ENCODE results near the gene TFDP1. TPM values are rescaled to one million over a fixed set of nuclear protein-coding genes. Genes with fewer than 3 reads are reported as not detected.

The TFDP1 gene
- total RNA-seq, 1 donor from 2014 or later = 49.4 TPM

GRCh38 chr13:113668491-113668971, 84.0 kb downstream of the TFDP1 start:
- no peak for DNase-seq (ENCODE audit: low read depth)
- FAIRE-seq = no peak
- H3K27ac Mint-ChIP-seq (ENCODE audit: unreplicated experiment) = no peak overlapping the region
- H3K36me3 ChIP-seq (ENCODE audit: insufficient read depth, low read length) = no peaks in the 10 kb centered on the region
- no peak overlapping the region for H2AFZ ChIP-seq (ENCODE audit: low read depth, low read length)
- H3K36me3 Mint-ChIP-seq (ENCODE audit: low read depth, unreplicated experiment) = no peaks in the 10 kb centered on the region
- no peak overlapping the region for H3K4me3 Mint-ChIP-seq (ENCODE audit: unreplicated experiment)
- no peak overlapping the region for H3K4me2 ChIP-seq (ENCODE audit: low read length)
- H3K27me3 Mint-ChIP-seq (ENCODE audit: low read depth, unreplicated experiment) = peaks cover 25% of the 10 kb centered on the region
- no peak overlapping the region for H3K27ac ChIP-seq (ENCODE audit: low read depth, low read length)
- H4K20me1 ChIP-seq (ENCODE audit: insufficient read depth, low read length) = peaks cover 10% of the 10 kb centered on the region
- no peaks in the 10 kb centered on the region for H3K9me3 ChIP-seq (ENCODE audit: insufficient read depth, low read depth, low read length)
- no peak for TF ChIP-seq EZH2 (IDR thresholded peaks at IDR 0.05; ENCODE audit: insufficient read depth, low read length)
- TF ChIP-seq, protein P1, sequence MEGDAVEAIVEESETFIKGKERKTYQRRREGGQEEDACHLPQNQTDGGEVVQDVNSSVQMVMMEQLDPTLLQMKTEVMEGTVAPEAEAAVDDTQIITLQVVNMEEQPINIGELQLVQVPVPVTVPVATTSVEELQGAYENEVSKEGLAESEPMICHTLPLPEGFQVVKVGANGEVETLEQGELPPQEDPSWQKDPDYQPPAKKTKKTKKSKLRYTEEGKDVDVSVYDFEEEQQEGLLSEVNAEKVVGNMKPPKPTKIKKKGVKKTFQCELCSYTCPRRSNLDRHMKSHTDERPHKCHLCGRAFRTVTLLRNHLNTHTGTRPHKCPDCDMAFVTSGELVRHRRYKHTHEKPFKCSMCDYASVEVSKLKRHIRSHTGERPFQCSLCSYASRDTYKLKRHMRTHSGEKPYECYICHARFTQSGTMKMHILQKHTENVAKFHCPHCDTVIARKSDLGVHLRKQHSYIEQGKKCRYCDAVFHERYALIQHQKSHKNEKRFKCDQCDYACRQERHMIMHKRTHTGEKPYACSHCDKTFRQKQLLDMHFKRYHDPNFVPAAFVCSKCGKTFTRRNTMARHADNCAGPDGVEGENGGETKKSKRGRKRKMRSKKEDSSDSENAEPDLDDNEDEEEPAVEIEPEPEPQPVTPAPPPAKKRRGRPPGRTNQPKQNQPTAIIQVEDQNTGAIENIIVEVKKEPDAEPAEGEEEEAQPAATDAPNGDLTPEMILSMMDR (IDR thresholded peaks at IDR 0.05; ENCODE audit: insufficient read depth, low read depth, low read length) = no peak
- no peak overlapping the region for H3K9ac ChIP-seq (ENCODE audit: low read length)
- no peaks in the 10 kb centered on the region for H3K9me3 Mint-ChIP-seq (ENCODE audit: unreplicated experiment)
- H3K27me3 ChIP-seq (ENCODE audit: insufficient read depth, low read length) = peaks cover 9% of the 10 kb centered on the region
- H3K4me3 ChIP-seq (ENCODE audit: insufficient read depth, low read depth, low read length) = no peak overlapping the region
- no peaks in the 10 kb centered on the region for H3K79me2 ChIP-seq (ENCODE audit: insufficient read depth, low read length)
- H3K4me1 Mint-ChIP-seq (ENCODE audit: low read depth, unreplicated experiment) = no peaks in the 10 kb centered on the region
- H3K4me1 ChIP-seq (ENCODE audit: insufficient read depth, low read length) = no peaks in the 10 kb centered on the region

- FAIRE-seq (no peak), DNase-seq (ENCODE audit: low read depth) (no peak)
- H3K4me3 ChIP-seq (ENCODE audit: insufficient read depth, low read depth, low read length) = no peak overlapping the region
- H3K4me3 Mint-ChIP-seq (ENCODE audit: unreplicated experiment) = no peak overlapping the region
- H2AFZ ChIP-seq (ENCODE audit: low read depth, low read length) = no peak overlapping the region
- peaks cover 9% of the 10 kb centered on the region for H3K27me3 ChIP-seq (ENCODE audit: insufficient read depth, low read length)
- no peaks in the 10 kb centered on the region for H3K9me3 ChIP-seq (ENCODE audit: insufficient read depth, low read depth, low read length)
- no peaks in the 10 kb centered on the region for H3K36me3 Mint-ChIP-seq (ENCODE audit: low read depth, unreplicated experiment)
- no peaks in the 10 kb centered on the region for H3K4me1 Mint-ChIP-seq (ENCODE audit: low read depth, unreplicated experiment)
- no peaks in the 10 kb centered on the region for H3K79me2 ChIP-seq (ENCODE audit: insufficient read depth, low read length)
- no peak overlapping the region for H3K27ac ChIP-seq (ENCODE audit: low read depth, low read length)
- no peak overlapping the region for H3K27ac Mint-ChIP-seq (ENCODE audit: unreplicated experiment)
- TF ChIP-seq, protein P1 (IDR thresholded peaks at IDR 0.05; ENCODE audit: insufficient read depth, low read depth, low read length) = no peak
- TF ChIP-seq EZH2 (IDR thresholded peaks at IDR 0.05; ENCODE audit: insufficient read depth, low read length) = no peak
- H3K4me2 ChIP-seq (ENCODE audit: low read length) = no peak overlapping the region
- no peak overlapping the region for H3K9ac ChIP-seq (ENCODE audit: low read length)
- H4K20me1 ChIP-seq (ENCODE audit: insufficient read depth, low read length) = peaks cover 10% of the 10 kb centered on the region
- no peaks in the 10 kb centered on the region for H3K36me3 ChIP-seq (ENCODE audit: insufficient read depth, low read length)
- peaks cover 25% of the 10 kb centered on the region for H3K27me3 Mint-ChIP-seq (ENCODE audit: low read depth, unreplicated experiment)
- H3K4me1 ChIP-seq (ENCODE audit: insufficient read depth, low read length) = no peaks in the 10 kb centered on the region
- no peaks in the 10 kb centered on the region for H3K9me3 Mint-ChIP-seq (ENCODE audit: unreplicated experiment)
These were observed 84.7 kb downstream of the TFDP1 start for GRCh38 chr13:113669231-113669754.

GRCh38 chr13:113669755-113670341, 85.3 kb downstream of the TFDP1 start:
- no peak overlapping the region for H3K27ac ChIP-seq (ENCODE audit: low read depth, low read length)
- FAIRE-seq = no peak
- Mint-ChIP-seq H3K9me3 (ENCODE audit: unreplicated experiment) (no peaks in the 10 kb centered on the region), H3K4me1 (ENCODE audit: low read depth, unreplicated experiment) (no peaks in the 10 kb centered on the region), H3K4me3 (ENCODE audit: unreplicated experiment) (no peak overlapping the region), H3K36me3 (ENCODE audit: low read depth, unreplicated experiment) (no peaks in the 10 kb centered on the region), H3K27ac (ENCODE audit: unreplicated experiment) (no peak overlapping the region), H3K27me3 (ENCODE audit: low read depth, unreplicated experiment) (peaks cover 21% of the 10 kb centered on the region)
- H2AFZ ChIP-seq (ENCODE audit: low read depth, low read length) = no peak overlapping the region
- peaks cover 10% of the 10 kb centered on the region for H4K20me1 ChIP-seq (ENCODE audit: insufficient read depth, low read length)
- H3K9me3 ChIP-seq (ENCODE audit: insufficient read depth, low read depth, low read length) = no peaks in the 10 kb centered on the region
- no peak overlapping the region for H3K4me3 ChIP-seq (ENCODE audit: insufficient read depth, low read depth, low read length)
- no peak for DNase-seq (ENCODE audit: low read depth)
- no peaks in the 10 kb centered on the region for H3K4me1 ChIP-seq (ENCODE audit: insufficient read depth, low read length)
- H3K79me2 ChIP-seq (ENCODE audit: insufficient read depth, low read length) = no peaks in the 10 kb centered on the region
- no peak overlapping the region for H3K4me2 ChIP-seq (ENCODE audit: low read length)
- H3K9ac ChIP-seq (ENCODE audit: low read length) = no peak overlapping the region
- TF ChIP-seq EZH2 (IDR thresholded peaks at IDR 0.05; ENCODE audit: insufficient read depth, low read length) = no peak
- TF ChIP-seq, protein P1 (IDR thresholded peaks at IDR 0.05; ENCODE audit: insufficient read depth, low read depth, low read length) = no peak
- H3K27me3 ChIP-seq (ENCODE audit: insufficient read depth, low read length) = peaks cover 9% of the 10 kb centered on the region
- H3K36me3 ChIP-seq (ENCODE audit: insufficient read depth, low read length) = no peaks in the 10 kb centered on the region

Measured in astrocyte (in vitro differentiated cells and primary cell).